Small intestine (tissue), 7 donors: ENCODE results near the gene TNPO3. TPM values are rescaled to one million over a fixed set of nuclear protein-coding genes. Genes with fewer than 3 reads are reported as not detected.
"Not testable (repeated sequence)": the region's sequence is repeated elsewhere in the genome, so short reads cannot be mapped to it uniquely, and the experiment has no call there.

ENCODE experiments used
- DNase-seq, 2 donors: peaks; one replicate each; pipeline versions ENCODE4 v3.0.0 to v3.0.0-alpha.2; 2013
- FAIRE-seq: peaks from 2 replicates; lab custom pipeline; 2012; peaks lifted over from hg19 to GRCh38; lab: Jason Lieb, UNC
- H3K27ac ChIP-seq, 3 donors: one replicate each; pipeline ENCODE4 v1.5.1; 2013; ENCODE audit warnings: low read length in 2 of 3, mild to moderate bottlenecking in 2 of 3, control low read depth in 1 of 3, inconsistent platforms in 1 of 3, low read depth in 1 of 3, moderate library complexity in 1 of 3
- H3K27me3 ChIP-seq, 3 donors: one replicate each; pipeline ENCODE4 v1.6.1; 2013; ENCODE audit warnings: low read length in 3 of 3, inconsistent platforms in 1 of 3; ENCODE audit not compliant: control insufficient read depth in 3 of 3, insufficient read depth in 3 of 3
- H3K36me3 ChIP-seq, 3 donors: one replicate each; pipeline ENCODE4 v1.6.1; 2013; ENCODE audit warnings: low read length in 3 of 3, inconsistent platforms in 1 of 3, low read depth in 1 of 3, mild to moderate bottlenecking in 1 of 3, moderate library complexity in 1 of 3; ENCODE audit not compliant: control insufficient read depth in 3 of 3, insufficient read depth in 2 of 3
- H3K4me1 ChIP-seq, 3 donors: one replicate each; pipeline ENCODE4 v1.6.1; 2013; ENCODE audit warnings: low read length in 2 of 3, inconsistent platforms in 1 of 3, low read depth in 1 of 3, mild to moderate bottlenecking in 1 of 3, moderate library complexity in 1 of 3; ENCODE audit not compliant: control insufficient read depth in 3 of 3, insufficient read depth in 2 of 3
- H3K4me3 ChIP-seq, 3 donors: one replicate each; pipeline ENCODE4 v1.5.1; 2013; ENCODE audit warnings: low read length in 3 of 3, control low read depth in 1 of 3, inconsistent platforms in 1 of 3, low read depth in 1 of 3, mild to moderate bottlenecking in 1 of 3, moderate library complexity in 1 of 3
- H3K9me3 ChIP-seq, 2 donors: one replicate each; pipeline ENCODE4 v1.6.1; 2013; ENCODE audit warnings: low read depth in 1 of 2, low read length in 1 of 2; ENCODE audit not compliant: control insufficient read depth in 2 of 2, insufficient read depth in 1 of 2
- WGBS, 3 donors: extraction: QIAGEN DNeasy Blood & Tissue Kit; methylation state at CpG; one replicate each; pipeline ENCODE4 v1.1.7; 2013; 5-methylcytosine and 5-hydroxymethylcytosine counted together
- polyA plus RNA-seq, 4 donors: library from polyadenylated mRNA; stranded (reverse) in 3 of 4; unstranded in 1 of 4; fragments of 200-250 nt in 3 of 4; fragments of 120-200 nt in 1 of 4; gene quantifications; one replicate each; pipeline versions ENCODE4 v1.2.1 to v1.2.3, GENCODE V29; 2013
- donor health status: healthy with polysubstance abuse.
- donor health status: control.
- donor health status: control.
- donor health status: Bipolar disorder and iron deficiency.
- donor health status: healthy.

The TNPO3 gene
- polyA plus RNA-seq, 4 donors: 14.1 to 34.1 (median 17.2) TPM

DNA sequence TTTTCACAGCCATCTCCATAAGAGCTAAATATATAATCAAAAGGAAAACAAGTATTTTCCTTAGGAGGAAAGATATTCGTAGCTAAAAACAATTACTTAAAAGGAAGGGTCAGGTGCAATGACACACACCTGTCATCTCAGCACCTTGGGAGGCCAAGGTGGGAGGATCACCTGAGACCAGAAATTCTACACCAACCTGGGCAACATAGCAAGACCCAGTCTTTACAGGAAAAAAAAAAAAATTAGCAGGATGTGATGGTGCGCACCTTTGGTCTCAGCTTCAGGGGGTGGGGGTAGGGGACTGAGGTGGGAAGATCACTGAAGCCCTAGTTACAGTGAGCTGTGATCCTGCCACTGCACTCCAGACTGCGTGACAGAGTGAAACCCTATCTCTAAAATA is 11.9 kb downstream of the TNPO3 start:
- H3K4me1 ChIP-seq: no peaks in the 10 kb centered on the region
- peaks cover 6 to 10% (median 7%) of the 10 kb centered on the region in 3 donors for H3K36me3 ChIP-seq
- no peak overlapping the region for H3K4me3 ChIP-seq
- WGBS, 3 donors: 90 to 92% (median 90%) methylated on average over 3 of the region's 3 CpGs
- no peak overlapping the region for H3K27ac ChIP-seq
- DNase-seq (no peak), FAIRE-seq (no peak)
- no peaks in the 10 kb centered on the region for H3K27me3 ChIP-seq
- no peaks in the 10 kb centered on the region for H3K9me3 ChIP-seq

DNA sequence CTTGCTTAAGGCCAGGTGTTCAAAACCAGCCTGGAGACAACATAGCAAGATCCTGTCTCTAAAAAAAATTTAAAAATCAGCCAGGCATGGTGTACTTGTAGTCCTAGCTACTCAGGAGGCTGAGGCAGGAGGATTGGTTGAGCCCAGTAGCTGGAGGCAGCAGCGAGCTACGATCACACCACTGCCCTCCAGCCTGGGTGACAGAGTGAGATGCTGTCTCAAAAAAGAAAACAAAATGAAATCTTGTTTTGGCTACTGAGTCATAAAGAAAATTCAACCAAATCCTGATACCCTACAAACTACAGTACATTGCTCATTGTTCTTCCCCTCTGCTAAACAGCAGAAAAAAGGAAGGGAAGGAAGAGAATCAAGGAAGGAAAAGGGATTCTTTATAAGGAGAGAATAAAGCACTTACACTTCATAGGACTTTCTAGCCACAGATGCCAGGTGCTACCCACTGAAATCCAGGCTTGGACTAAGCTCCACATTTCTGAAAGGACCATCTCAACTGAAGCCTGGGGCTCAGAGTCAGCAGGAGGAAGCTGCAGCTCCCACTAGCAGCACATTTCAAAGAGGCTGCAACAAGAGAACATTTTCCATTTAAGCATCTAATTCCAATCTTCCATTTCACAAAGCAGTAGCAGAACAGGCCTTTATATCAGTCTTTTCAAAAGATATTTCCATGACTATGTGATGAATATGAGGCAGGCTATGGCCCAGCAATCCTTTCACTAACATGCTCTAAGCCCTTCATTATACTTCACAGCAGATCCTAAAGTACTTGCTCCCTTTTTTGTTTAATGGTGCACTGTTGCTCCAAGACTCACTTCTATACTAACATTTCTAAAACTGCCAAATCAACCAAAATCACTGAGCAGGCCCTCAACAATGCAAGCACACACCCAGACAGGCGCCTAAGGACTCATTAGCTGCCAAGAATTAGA is 13.5 kb downstream of the TNPO3 start:
- FAIRE-seq (no peak), DNase-seq (no peak)
- Histone ChIP-seq H3K27me3 (no peaks in the 10 kb centered on the region), H3K4me1 (no peaks in the 10 kb centered on the region), H3K4me3 (no peak overlapping the region), H3K9me3 (no peaks in the 10 kb centered on the region), H3K27ac (no peak overlapping the region), H3K36me3 (peaks cover 7 to 10% (median 9%) of the 10 kb centered on the region in 3 donors)
- WGBS, 3 donors: 78 to 87% (median 85%) methylated on average over 3 of the region's 3 CpGs

DNA sequence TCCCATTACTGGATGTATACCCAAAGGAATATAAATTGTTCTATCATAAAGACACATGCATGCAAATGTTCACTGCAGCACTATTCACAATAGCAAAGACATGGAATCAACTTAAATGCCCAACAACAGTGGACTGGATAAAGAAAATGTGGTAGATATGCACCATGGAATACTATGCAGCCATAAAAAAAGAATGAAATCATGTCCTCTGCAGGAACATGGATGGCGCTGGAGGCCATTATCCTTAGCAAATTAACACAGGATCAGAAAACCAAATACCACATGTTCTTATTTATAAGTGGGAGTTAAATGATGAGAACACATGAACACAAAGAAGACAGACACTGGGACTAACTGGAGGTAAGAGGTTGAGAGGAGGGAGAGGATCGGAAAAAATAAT is 16.4 kb downstream of the TNPO3 start:
- DNase-seq, H3K4me3 ChIP-seq, H3K4me1 ChIP-seq, H3K9me3 ChIP-seq, H3K27me3 ChIP-seq, H3K27ac ChIP-seq, FAIRE-seq: not testable (repeated sequence)
- 89 to 100% (median 98%) methylated on average over 2 of the region's 2 CpGs for WGBS, 3 donors
- H3K36me3 ChIP-seq: peaks cover 7 to 25% (median 9%) of the 10 kb centered on the region in 3 donors

DNA sequence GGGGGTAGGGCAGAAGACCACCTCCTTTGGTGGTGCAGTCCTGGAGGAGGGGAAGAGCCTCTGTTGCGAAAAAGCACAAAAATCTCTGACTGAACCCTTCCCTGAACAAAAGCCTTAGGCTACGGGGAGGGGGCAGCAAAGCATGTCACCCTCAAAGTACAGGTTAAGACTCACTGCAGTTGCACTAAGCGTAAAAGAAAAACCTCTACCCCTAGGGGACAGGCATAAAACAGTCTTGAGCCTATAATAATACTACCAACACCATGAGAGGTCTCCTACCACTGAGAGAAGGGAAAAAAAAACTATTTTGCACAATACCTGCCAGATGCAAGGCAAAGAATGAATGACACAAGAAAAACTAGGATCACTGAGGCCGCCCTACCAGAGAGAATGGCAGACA is 17.3 kb downstream of the TNPO3 start:
- peaks cover 7 to 25% (median 11%) of the 10 kb centered on the region in 3 donors for H3K36me3 ChIP-seq
- no peak overlapping the region for H3K27ac ChIP-seq
- H3K27me3 ChIP-seq: no peaks in the 10 kb centered on the region
- FAIRE-seq (no peak), DNase-seq (no peak)
- WGBS, 3 donors: 96 to 99% (median 98%) methylated on average over 4 of the region's 4 CpGs
- H3K4me1 ChIP-seq: no peaks in the 10 kb centered on the region
- no peaks in the 10 kb centered on the region for H3K9me3 ChIP-seq
- H3K4me3 ChIP-seq: no peak overlapping the region

DNA sequence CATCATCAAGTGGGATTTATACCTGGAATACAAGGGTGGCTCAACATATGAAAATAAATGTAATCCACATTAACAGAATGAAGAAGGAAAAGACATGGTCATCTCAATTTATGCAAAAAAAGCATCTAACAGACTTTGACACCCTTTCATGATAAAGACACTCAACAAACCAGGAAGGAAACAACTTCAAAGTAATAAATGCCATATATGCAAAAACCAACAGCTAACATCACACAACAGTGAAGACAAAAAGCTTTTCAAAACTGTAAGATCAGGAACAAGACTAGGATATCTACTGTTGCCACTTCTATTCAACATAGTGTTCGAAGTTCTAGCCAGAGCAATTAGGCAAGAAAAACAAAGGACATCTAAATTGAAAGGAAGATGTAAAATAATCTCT is 22.9 kb downstream of the TNPO3 start:
- FAIRE-seq: no peak

DNA sequence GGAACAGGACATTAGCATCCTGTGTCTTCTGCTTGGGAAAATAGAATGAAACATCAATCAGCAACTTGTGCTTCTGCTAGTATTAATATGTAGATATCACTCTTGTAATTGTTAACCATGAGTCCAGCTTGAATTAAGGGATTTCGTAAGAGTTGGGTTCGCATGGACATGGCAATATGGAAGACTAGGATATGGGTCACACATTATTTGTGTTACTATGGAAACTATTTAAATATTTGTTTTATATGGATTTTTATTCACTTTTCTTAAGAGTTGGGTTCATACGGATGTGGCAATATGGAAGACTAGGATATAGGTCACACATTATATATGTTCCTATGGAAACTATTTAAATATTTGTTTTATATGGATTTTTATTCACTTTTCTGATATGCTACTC is 24.5 kb downstream of the TNPO3 start:
- Histone ChIP-seq H3K9me3 (no peaks in the 10 kb centered on the region), H3K27ac (no peak overlapping the region), H3K4me3 (no peak overlapping the region), H3K36me3 (peaks cover 2 to 24% (median 3%) of the 10 kb centered on the region in 3 donors), H3K4me1 (no peaks in the 10 kb centered on the region), H3K27me3 (no peaks in the 10 kb centered on the region)
- no peak for FAIRE-seq
- DNase-seq: no peak
- 91 to 93% (median 92%) methylated on average over 3 of the region's 3 CpGs for WGBS, 3 donors

More for the DNA sequence above, 22.9 kb downstream of the TNPO3 start:
- Histone ChIP-seq H3K9me3 (no peaks in the 10 kb centered on the region), H3K4me1 (no peaks in the 10 kb centered on the region), H3K36me3 (peaks cover 2 to 23% (median 3%) of the 10 kb centered on the region in 3 donors), H3K27ac (no peak overlapping the region), H3K4me3 (no peak overlapping the region), H3K27me3 (no peaks in the 10 kb centered on the region)
- 97 to 100% (median 99%) methylated on average over 1 of the region's 1 CpG for WGBS, 3 donors
- DNase-seq: no peak

DNA sequence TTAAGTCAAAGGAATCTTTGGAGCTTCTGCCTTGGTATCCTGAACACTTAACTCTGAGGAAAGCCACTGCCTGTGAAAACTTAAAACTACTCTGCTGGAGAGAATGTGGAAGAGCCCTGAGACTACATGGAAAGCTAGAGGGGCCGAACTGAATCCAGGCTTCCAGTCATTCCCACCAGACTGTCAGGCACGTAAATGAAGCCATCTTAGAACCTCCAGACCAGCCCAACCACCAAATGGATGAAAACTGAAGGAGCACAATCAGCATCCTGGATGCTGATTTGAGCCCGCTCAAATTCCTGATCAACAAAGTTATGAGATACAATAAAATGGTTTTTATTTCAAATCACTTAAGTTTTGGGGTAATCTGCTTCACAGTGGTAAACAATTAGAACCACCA is 30.8 kb downstream of the TNPO3 start:
- no peaks in the 10 kb centered on the region for H3K27me3 ChIP-seq
- no peaks in the 10 kb centered on the region for H3K9me3 ChIP-seq
- DNase-seq: no peak
- no peaks in the 10 kb centered on the region for H3K4me1 ChIP-seq
- H3K27ac ChIP-seq: no peak overlapping the region
- 87 to 97% (median 94%) methylated on average over 3 of the region's 3 CpGs for WGBS, 3 donors
- no peak overlapping the region for H3K4me3 ChIP-seq
- no peak for FAIRE-seq
- peaks cover 0 to 20% (median 0%) of the 10 kb centered on the region in 3 donors for H3K36me3 ChIP-seq

DNA sequence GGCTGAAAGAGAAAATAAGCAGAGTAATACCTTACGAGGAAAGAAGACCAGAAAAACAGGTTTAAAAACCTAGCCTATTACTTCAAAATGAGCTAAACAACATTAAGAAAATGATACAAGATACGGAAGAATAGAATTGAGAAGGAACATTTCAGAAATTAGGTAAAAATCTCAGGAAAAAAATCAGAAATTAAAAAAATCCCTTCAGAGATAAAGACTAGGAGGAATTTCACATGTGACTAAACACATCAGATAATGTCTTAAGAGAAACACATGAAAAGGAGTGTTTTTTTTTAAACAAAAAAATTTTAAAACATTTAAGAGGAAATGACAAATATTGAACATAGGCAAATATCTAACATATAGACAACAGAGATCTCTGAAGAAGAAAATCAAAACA is 33.3 kb downstream of the TNPO3 start:
- WGBS, 3 donors: 86 to 94% (median 87%) methylated on average over 2 of the region's 2 CpGs
- H3K4me1 ChIP-seq: no peaks in the 10 kb centered on the region
- H3K27me3 ChIP-seq: no peaks in the 10 kb centered on the region
- H3K4me3 ChIP-seq: no peak overlapping the region
- H3K9me3 ChIP-seq: no peaks in the 10 kb centered on the region
- peaks cover 0 to 14% (median 0%) of the 10 kb centered on the region in 3 donors for H3K36me3 ChIP-seq
- no peak overlapping the region for H3K27ac ChIP-seq
- FAIRE-seq: no peak
- DNase-seq: no peak
